Small intestine (tissue), 7 donors: ENCODE results near the gene MFAP4. TPM values are rescaled to one million over a fixed set of nuclear protein-coding genes. Genes with fewer than 3 reads are reported as not detected.
A peak's percentile ranks its signal among the peaks of the same experiment; 100 is the strongest.
"Not testable (repeated sequence)": the region's sequence is repeated elsewhere in the genome, so short reads cannot be mapped to it uniquely, and the experiment has no call there.

Source experiments
- DNase-seq, 2 donors: peaks; one replicate each; pipeline versions ENCODE4 v3.0.0 to v3.0.0-alpha.2; 2013
- FAIRE-seq: peaks from 2 replicates; lab custom pipeline; 2012; peaks lifted over from hg19 to GRCh38; lab: Jason Lieb, UNC
- H3K27ac ChIP-seq, 3 donors: one replicate each; pipeline ENCODE4 v1.5.1; 2013; ENCODE audit warnings: low read length in 2 of 3, mild to moderate bottlenecking in 2 of 3, control low read depth in 1 of 3, inconsistent platforms in 1 of 3, low read depth in 1 of 3, moderate library complexity in 1 of 3
- H3K27me3 ChIP-seq, 3 donors: one replicate each; pipeline ENCODE4 v1.6.1; 2013; ENCODE audit warnings: low read length in 3 of 3, inconsistent platforms in 1 of 3; ENCODE audit not compliant: control insufficient read depth in 3 of 3, insufficient read depth in 3 of 3
- H3K36me3 ChIP-seq, 3 donors: one replicate each; pipeline ENCODE4 v1.6.1; 2013; ENCODE audit warnings: low read length in 3 of 3, inconsistent platforms in 1 of 3, low read depth in 1 of 3, mild to moderate bottlenecking in 1 of 3, moderate library complexity in 1 of 3; ENCODE audit not compliant: control insufficient read depth in 3 of 3, insufficient read depth in 2 of 3
- H3K4me1 ChIP-seq, 3 donors: one replicate each; pipeline ENCODE4 v1.6.1; 2013; ENCODE audit warnings: low read length in 2 of 3, inconsistent platforms in 1 of 3, low read depth in 1 of 3, mild to moderate bottlenecking in 1 of 3, moderate library complexity in 1 of 3; ENCODE audit not compliant: control insufficient read depth in 3 of 3, insufficient read depth in 2 of 3
- H3K4me3 ChIP-seq, 3 donors: one replicate each; pipeline ENCODE4 v1.5.1; 2013; ENCODE audit warnings: low read length in 3 of 3, control low read depth in 1 of 3, inconsistent platforms in 1 of 3, low read depth in 1 of 3, mild to moderate bottlenecking in 1 of 3, moderate library complexity in 1 of 3
- H3K9me3 ChIP-seq, 2 donors: one replicate each; pipeline ENCODE4 v1.6.1; 2013; ENCODE audit warnings: low read depth in 1 of 2, low read length in 1 of 2; ENCODE audit not compliant: control insufficient read depth in 2 of 2, insufficient read depth in 1 of 2
- WGBS, 3 donors: extraction: QIAGEN DNeasy Blood & Tissue Kit; methylation state at CpG; one replicate each; pipeline ENCODE4 v1.1.7; 2013; 5-methylcytosine and 5-hydroxymethylcytosine counted together
- polyA plus RNA-seq, 4 donors: library from polyadenylated mRNA; stranded (reverse) in 3 of 4; unstranded in 1 of 4; fragments of 200-250 nt in 3 of 4; fragments of 120-200 nt in 1 of 4; gene quantifications; one replicate each; pipeline versions ENCODE4 v1.2.1 to v1.2.3, GENCODE V29; 2013
- donor health status: healthy with polysubstance abuse.
- donor health status: control.
- donor health status: control.
- donor health status: Bipolar disorder and iron deficiency.
- donor health status: healthy.

Gene MFAP4
- polyA plus RNA-seq, 4 donors: 2.2 to 108 (median 35.4) TPM

DNA sequence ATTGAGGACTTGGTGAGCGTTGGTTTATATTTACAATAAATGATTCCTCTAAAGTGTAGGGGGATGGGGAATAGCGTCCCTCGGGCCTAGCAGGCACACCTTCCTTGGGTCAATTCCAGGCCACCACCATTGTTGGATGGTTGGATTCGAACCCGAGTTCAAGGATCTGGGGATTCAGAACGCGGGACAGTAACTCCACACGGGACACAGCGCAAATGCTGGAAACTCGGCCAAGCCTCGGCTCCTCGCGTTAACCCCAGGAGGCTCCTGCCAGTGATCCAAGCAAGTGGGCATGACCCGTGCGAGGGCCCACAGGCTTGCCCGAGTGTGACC lies 25.1 kb downstream of the MFAP4 start:
- no peak for FAIRE-seq
- no peak for DNase-seq
- Histone ChIP-seq H3K27me3 (no peaks in the 10 kb centered on the region), H3K36me3 (peaks cover 0 to 32% (median 0%) of the 10 kb centered on the region in 3 donors), H3K27ac (peak overlapping the region in 1 of 3 donors; percentile 95), H3K4me3 (peak overlapping the region; percentile 47 to 76 (median 71)), H3K9me3 (no peaks in the 10 kb centered on the region), H3K4me1 (peaks cover 0 to 5% (median 2%) of the 10 kb centered on the region in 3 donors)
- 13 to 21% (median 18%) methylated on average over 12 to 16 of the region's 16 CpGs for WGBS, 3 donors

DNA sequence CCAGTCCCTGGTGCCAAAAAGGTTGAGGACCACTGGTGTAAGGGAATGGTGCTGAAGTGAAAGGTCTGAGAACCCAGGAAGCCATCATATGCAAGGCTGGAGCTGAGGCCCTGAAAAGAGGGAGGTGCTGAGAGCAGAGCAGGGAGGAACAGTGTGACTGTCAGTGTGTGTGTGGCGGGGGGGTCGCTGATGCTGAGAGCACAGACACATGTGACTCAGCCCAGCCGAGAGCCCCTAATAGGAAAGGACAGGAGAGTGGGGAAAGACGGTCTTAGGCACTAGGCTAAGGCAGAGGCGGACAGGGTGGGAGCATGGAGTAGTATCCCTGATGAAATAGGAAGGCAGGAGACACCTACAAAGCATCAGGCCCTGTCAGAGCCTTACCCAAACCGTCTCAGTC lies 25.7 kb downstream of the MFAP4 start:
- H3K4me3 ChIP-seq: no peak overlapping the region
- 75 to 79% (median 77%) methylated on average over 6 of the region's 6 CpGs for WGBS, 3 donors
- DNase-seq: no peak
- H3K27me3 ChIP-seq: no peaks in the 10 kb centered on the region
- H3K27ac ChIP-seq: no peak overlapping the region
- no peak for FAIRE-seq
- peaks cover 0 to 5% (median 2%) of the 10 kb centered on the region in 3 donors for H3K4me1 ChIP-seq
- no peaks in the 10 kb centered on the region for H3K9me3 ChIP-seq
- peaks cover 0 to 35% (median 0%) of the 10 kb centered on the region in 3 donors for H3K36me3 ChIP-seq

DNA sequence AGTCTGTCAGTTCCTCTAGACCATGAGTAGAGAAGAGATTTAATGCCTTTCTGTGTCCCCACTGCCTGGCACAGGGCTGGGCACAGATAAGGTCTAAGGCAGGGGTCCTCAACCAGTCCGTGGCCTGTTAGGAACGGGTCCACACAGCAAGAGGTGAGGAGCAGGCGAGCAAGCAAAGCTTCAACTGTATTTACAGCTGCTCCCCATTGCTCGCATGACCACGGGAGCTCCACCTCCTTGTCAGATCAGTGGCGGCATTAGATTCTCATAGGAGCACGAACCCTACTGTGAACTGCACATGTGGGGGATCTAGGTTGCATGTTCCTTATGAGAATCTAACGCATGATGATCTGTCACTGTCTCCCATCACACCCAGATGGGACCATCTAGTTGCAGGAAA lies 26.2 kb downstream of the MFAP4 start:
- Histone ChIP-seq H3K27ac (no peak overlapping the region), H3K4me1 (peaks cover 0 to 5% (median 2%) of the 10 kb centered on the region in 3 donors), H3K9me3 (no peaks in the 10 kb centered on the region), H3K27me3 (no peaks in the 10 kb centered on the region), H3K36me3 (peaks cover 0 to 37% (median 0%) of the 10 kb centered on the region in 3 donors), H3K4me3 (no peak overlapping the region)
- DNase-seq (no peak), FAIRE-seq (no peak)
- 90 to 92% (median 90%) methylated on average over 8 of the region's 8 CpGs for WGBS, 3 donors

DNA sequence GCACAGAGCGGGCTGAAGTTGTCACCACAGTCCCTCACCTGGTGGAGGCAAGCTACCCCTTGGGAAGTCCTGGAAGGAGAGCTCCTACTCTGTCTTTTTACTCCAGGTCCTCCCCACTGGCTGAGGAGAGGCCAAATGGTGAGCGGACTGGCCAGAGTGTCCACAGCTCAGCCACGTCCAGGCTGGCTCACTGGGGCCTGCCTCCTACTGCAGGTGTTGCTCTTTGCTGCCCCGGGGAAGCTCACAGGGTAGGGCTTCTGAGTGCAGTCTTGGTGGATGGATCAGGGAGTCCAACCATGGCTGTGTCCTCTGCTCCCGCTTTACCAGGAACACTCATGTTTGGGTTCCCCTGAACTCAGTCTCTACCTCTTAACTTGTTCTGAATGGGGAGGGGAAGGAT lies 27.1 kb downstream of the MFAP4 start:
- FAIRE-seq (no peak), DNase-seq (no peak)
- Histone ChIP-seq H3K4me1 (peaks cover 0 to 5% (median 2%) of the 10 kb centered on the region in 3 donors), H3K9me3 (no peaks in the 10 kb centered on the region), H3K4me3 (no peak overlapping the region), H3K27me3 (no peaks in the 10 kb centered on the region), H3K27ac (no peak overlapping the region), H3K36me3 (peaks cover 0 to 37% (median 0%) of the 10 kb centered on the region in 3 donors)
- WGBS, 3 donors: 87 to 95% (median 93%) methylated on average over 4 to 5 of the region's 5 CpGs

DNA sequence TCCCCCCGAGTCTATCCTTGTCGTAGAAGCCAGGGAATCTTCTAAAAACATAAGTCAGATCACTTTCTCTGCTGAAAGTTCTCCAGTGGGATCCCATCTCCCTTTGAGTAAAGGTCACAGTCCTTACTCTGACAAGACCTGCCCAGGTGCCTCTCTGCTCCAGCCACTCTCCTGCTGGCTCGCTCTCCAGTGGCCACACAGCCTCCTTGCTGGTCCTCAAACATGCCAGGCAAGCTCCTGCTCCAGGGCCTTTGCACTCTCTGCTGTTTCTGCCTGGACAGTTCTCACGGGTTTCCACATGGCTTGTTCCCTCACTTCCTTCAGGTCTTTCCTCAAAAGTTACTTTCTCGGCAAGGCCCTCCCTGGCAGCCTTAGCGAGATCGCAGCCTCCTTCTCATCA lies 27.8 kb downstream of the MFAP4 start:
- Histone ChIP-seq H3K27me3 (no peaks in the 10 kb centered on the region), H3K4me1 (peaks cover 0 to 5% (median 2%) of the 10 kb centered on the region in 3 donors)
- FAIRE-seq: no peak

DNA sequence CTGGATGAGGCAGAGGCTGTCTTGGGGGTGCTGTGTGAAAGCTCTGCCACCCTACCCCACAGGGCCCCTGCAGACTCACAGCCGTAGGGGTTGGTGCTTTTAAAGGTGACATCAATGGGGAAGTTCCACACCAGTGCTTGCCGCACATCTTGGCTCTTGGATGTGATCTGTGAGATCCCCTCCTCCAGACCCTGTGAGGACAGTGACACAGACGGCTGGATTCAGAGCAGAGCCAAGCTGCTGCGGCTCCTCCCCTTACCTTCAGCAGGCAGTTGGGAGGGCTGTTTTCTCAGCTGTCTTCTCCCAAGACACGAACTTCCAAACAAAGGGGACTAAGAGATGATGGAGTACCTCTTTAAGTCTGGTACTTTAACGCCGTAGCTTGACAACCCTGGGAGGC lies 29.2 kb downstream of the MFAP4 start:
- H3K9me3 ChIP-seq: no peaks in the 10 kb centered on the region
- WGBS, 3 donors: 69 to 82% (median 73%) methylated on average over 7 of the region's 7 CpGs
- no peak overlapping the region for H3K27ac ChIP-seq
- no peaks in the 10 kb centered on the region for H3K27me3 ChIP-seq
- H3K4me3 ChIP-seq: no peak overlapping the region
- H3K4me1 ChIP-seq: peaks cover 0 to 2% (median 0%) of the 10 kb centered on the region in 3 donors
- no peak for DNase-seq
- no peak for FAIRE-seq
- peaks cover 0 to 37% (median 0%) of the 10 kb centered on the region in 3 donors for H3K36me3 ChIP-seq

More for the DNA sequence above, 27.8 kb downstream of the MFAP4 start:
- H3K9me3 ChIP-seq: no peaks in the 10 kb centered on the region
- 79 to 88% (median 88%) methylated on average over 7 of the region's 7 CpGs for WGBS, 3 donors
- no peak overlapping the region for H3K4me3 ChIP-seq
- H3K27ac ChIP-seq: no peak overlapping the region
- DNase-seq: no peak
- peaks cover 0 to 37% (median 0%) of the 10 kb centered on the region in 3 donors for H3K36me3 ChIP-seq

DNA sequence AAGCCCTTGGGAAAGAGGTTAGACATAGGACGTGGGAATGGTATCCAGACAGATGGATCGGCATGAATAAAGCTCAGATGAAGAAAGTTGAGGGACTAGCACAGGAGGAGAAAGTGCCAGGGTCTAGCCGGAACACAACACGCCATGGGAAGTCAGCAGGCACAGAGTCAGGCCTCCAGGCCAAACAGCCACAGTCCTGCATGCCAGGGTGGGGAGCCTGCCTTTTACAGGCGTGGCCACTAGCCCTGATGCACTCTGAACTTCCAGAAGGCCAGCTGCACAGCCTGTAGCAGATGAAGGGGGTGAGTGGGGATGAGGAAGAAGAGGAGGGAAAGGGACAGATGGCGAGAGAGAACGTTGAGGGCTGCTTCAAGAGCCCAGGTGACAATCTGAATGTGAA lies 29.6 kb downstream of the MFAP4 start:
- peaks cover 0 to 2% (median 0%) of the 10 kb centered on the region in 3 donors for H3K4me1 ChIP-seq
- no peaks in the 10 kb centered on the region for H3K27me3 ChIP-seq
- no peaks in the 10 kb centered on the region for H3K9me3 ChIP-seq
- no peak overlapping the region for H3K27ac ChIP-seq
- DNase-seq (peak in 1 of 2 donors; percentile 32), FAIRE-seq (no peak)
- H3K4me3 ChIP-seq: no peak overlapping the region
- H3K36me3 ChIP-seq: peaks cover 0 to 37% (median 0%) of the 10 kb centered on the region in 3 donors
- WGBS, 3 donors: 57 to 83% (median 67%) methylated on average over 7 of the region's 7 CpGs

DNA sequence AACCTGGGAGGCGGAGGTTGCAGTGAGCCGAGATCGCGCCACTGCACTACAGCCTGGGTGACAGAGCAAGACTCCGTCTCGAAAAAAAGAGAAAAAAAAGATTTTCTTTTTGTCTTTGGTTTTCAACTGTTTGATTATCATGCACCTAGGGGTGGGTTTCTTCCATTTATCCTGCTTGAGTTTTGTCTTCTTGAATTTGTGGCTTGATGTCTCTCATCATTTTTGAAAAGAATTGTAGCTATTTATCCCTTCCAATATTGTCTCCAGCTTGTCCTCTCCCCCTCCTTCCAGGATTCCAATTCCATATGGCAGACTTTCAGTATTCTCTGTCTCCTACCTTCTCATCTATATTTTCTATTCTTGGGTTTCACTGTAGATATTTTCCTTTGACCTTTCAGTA lies 32.2 kb downstream of the MFAP4 start:
- Histone ChIP-seq H3K9me3 (no peaks in the 10 kb centered on the region), H3K27ac (no peak overlapping the region), H3K36me3 (peaks cover 0 to 30% (median 0%) of the 10 kb centered on the region in 3 donors), H3K27me3 (no peaks in the 10 kb centered on the region), H3K4me1 (peaks cover 0 to 2% (median 0%) of the 10 kb centered on the region in 3 donors), H3K4me3 (no peak overlapping the region)
- DNase-seq: no peak
- WGBS, 3 donors: 76 to 80% (median 79%) methylated on average over 6 of the region's 6 CpGs
- FAIRE-seq: no peak

DNA sequence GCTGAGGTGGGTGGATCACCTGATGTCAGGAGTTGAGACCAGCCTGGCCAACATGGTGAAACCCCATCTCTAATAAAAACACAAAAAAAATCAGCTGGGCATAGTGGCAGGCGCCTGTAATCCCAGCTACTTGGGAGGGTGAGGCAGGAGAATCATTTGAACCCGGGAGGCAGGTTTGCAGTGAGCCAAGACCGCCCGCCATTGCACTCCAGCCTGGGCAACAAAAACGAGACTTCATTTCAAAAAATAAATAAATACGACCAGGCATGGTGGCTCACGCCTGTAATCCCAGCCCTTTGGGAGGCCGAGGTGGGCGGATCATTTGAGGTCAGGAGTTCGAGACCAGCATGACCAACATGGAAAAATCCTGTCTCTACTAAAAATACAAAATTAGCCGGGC lies 33.6 kb downstream of the MFAP4 start:
- not testable (repeated sequence) for DNase-seq, FAIRE-seq

More for the DNA sequence above, 33.6 kb downstream of the MFAP4 start:
- 94 to 97% (median 96%) methylated on average over 11 of the region's 11 CpGs for WGBS, 3 donors
- not testable (repeated sequence) for H3K27me3 ChIP-seq, H3K4me1 ChIP-seq, H3K4me3 ChIP-seq, H3K27ac ChIP-seq, H3K9me3 ChIP-seq
- peaks cover 0 to 20% (median 0%) of the 10 kb centered on the region in 3 donors for H3K36me3 ChIP-seq
